Liver (tissue), 9 donors: ENCODE measurements around the gene COG7. TPM values are rescaled to one million over a fixed set of nuclear protein-coding genes. Genes with fewer than 3 reads are reported as not detected.

ENCODE experiments used
- DNase-seq: peaks from one replicate; pipeline ENCODE4 v3.0.0-alpha.2; 2017; ENCODE audit warnings: low spot score
- H3K27ac ChIP-seq, 2 donors: one replicate each; pipeline ENCODE4 v1.7.0; 2013; ENCODE audit warnings: inconsistent platforms in 2 of 2, low read length in 2 of 2, control low read depth in 1 of 2, low read depth in 1 of 2, mild to moderate bottlenecking in 1 of 2
- H3K27me3 ChIP-seq, 4 donors: one replicate each; pipeline versions ENCODE4 v1.6.1 to v1.7.0; 2013; ENCODE audit warnings: low read length in 3 of 4, inconsistent platforms in 1 of 4, mild to moderate bottlenecking in 1 of 4, moderate library complexity in 1 of 4; ENCODE audit not compliant: control insufficient read depth in 4 of 4, insufficient read depth in 4 of 4
- H3K36me3 ChIP-seq, 4 donors: one replicate each; pipeline versions ENCODE4 v1.6.1 to v1.7.0; 2013; ENCODE audit warnings: low read length in 3 of 4, mild to moderate bottlenecking in 3 of 4, low read depth in 1 of 4, moderate library complexity in 1 of 4; ENCODE audit not compliant: control insufficient read depth in 4 of 4, insufficient read depth in 3 of 4
- H3K4me1 ChIP-seq, 4 donors: one replicate each; pipeline versions ENCODE4 v1.6.1 to v1.7.0; 2013; ENCODE audit warnings: low read length in 3 of 4, mild to moderate bottlenecking in 3 of 4, moderate library complexity in 1 of 4; ENCODE audit not compliant: control insufficient read depth in 4 of 4, insufficient read depth in 4 of 4
- H3K4me3 ChIP-seq, 3 donors: one replicate each; pipeline versions ENCODE4 v1.6.1 to v1.7.0; 2013; ENCODE audit warnings: low read length in 3 of 3, control low read depth in 1 of 3, low read depth in 1 of 3, mild to moderate bottlenecking in 1 of 3
- H3K9ac ChIP-seq, 2 donors: one replicate each; pipeline ENCODE4 v1.7.0; 2013; ENCODE audit warnings: low read length in 2 of 2, mild to moderate bottlenecking in 2 of 2, moderate library complexity in 2 of 2, control low read depth in 1 of 2, low read depth in 1 of 2
- H3K9me3 ChIP-seq, 4 donors: one replicate each; pipeline versions ENCODE4 v1.6.1 to v1.7.0; 2013; ENCODE audit warnings: low read length in 3 of 4; ENCODE audit not compliant: control insufficient read depth in 4 of 4
- EGR1 ChIP-seq, 2 donors: IDR thresholded peaks; 2 replicates each; pipeline ENCODE4 v1.6.1; 2016 to 2018; ENCODE audit warnings: antibody characterized with exemption in 2 of 2, low read depth in 2 of 2
- FOXA1 ChIP-seq: IDR thresholded peaks from 2 replicates; pipeline ENCODE4 v1.6.1; 2016; ENCODE audit warnings: antibody characterized with exemption
- FOXA2 ChIP-seq: IDR thresholded peaks from 2 replicates; pipeline ENCODE4 v1.6.1; 2016; ENCODE audit warnings: antibody characterized with exemption
- GABPA ChIP-seq, 2 donors: IDR thresholded peaks in 1 of 2; conservative IDR thresholded peaks in 1 of 2; 2 replicates each; pipeline ENCODE4 v1.6.1; 2016; ENCODE audit warnings: antibody characterized with exemption in 2 of 2, mild to moderate bottlenecking in 1 of 2, moderate library complexity in 1 of 2
- HNF4A ChIP-seq, 2 donors: conservative IDR thresholded peaks; 2 replicates each; pipeline ENCODE4 v1.6.1; 2016; ENCODE audit warnings: antibody characterized with exemption in 2 of 2, mild to moderate bottlenecking in 2 of 2
- HNF4G ChIP-seq: IDR thresholded peaks from 2 replicates; pipeline ENCODE4 v1.6.1; 2016; ENCODE audit warnings: antibody characterized with exemption
- JUND ChIP-seq, 2 donors: IDR thresholded peaks; 2 replicates each; pipeline ENCODE4 v1.6.1; 2016; ENCODE audit warnings: antibody characterized with exemption in 2 of 2
- NR2F2 ChIP-seq: IDR thresholded peaks from 2 replicates; pipeline ENCODE4 v1.6.1; 2016; ENCODE audit warnings: antibody characterized with exemption
- RAD21 ChIP-seq, 2 donors: IDR thresholded peaks; 2 replicates each; pipeline ENCODE4 v1.6.1; 2016; ENCODE audit warnings: antibody characterized with exemption in 2 of 2, mild to moderate bottlenecking in 2 of 2
- RXRA ChIP-seq, 2 donors: IDR thresholded peaks; 2 replicates each; pipeline ENCODE4 v1.6.1; 2017 to 2018; ENCODE audit warnings: antibody characterized with exemption in 2 of 2, mild to moderate bottlenecking in 1 of 2
- SP1 ChIP-seq: IDR thresholded peaks from 2 replicates; pipeline ENCODE4 v1.6.1; 2018; ENCODE audit warnings: antibody characterized with exemption, mild to moderate bottlenecking
- TAF1 ChIP-seq: conservative IDR thresholded peaks from 2 replicates; pipeline ENCODE4 v1.6.1; 2016; ENCODE audit warnings: antibody characterized with exemption, mild to moderate bottlenecking
- YY1 ChIP-seq: IDR thresholded peaks from 2 replicates; pipeline ENCODE4 v1.6.1; 2016; ENCODE audit warnings: antibody characterized with exemption, mild to moderate bottlenecking
- WGBS: extraction: QIAGEN DNeasy Blood & Tissue Kit; methylation state at CpG from one replicate; pipeline ENCODE4 v1.1.7; 2013; 5-methylcytosine and 5-hydroxymethylcytosine counted together
- polyA plus RNA-seq, 2 donors: library from polyadenylated mRNA; stranded (reverse) in 1 of 2; unstranded in 1 of 2; fragments of 200-250 nt in 1 of 2; fragments of >200 nt in 1 of 2; fragmentation: Nextera tagmentation in 1 of 2; extraction: Ambion mirVana in 1 of 2; gene quantifications; one replicate each; pipeline versions ENCODE4 v1.2.1 to v1.2.3, GENCODE V29; 2013 to 2015
- total RNA-seq, 2 donors: library from RNA; depleted of rRNA; stranded (reverse); fragments of >200 nt; gene quantifications; one replicate each; pipeline ENCODE4 v1.2.3, GENCODE V29; 2014
- TF ChIP-seq, protein P1 (sequence below): IDR thresholded peaks from 2 replicates; pipeline ENCODE4 v1.6.1; 2016; ENCODE audit warnings: antibody characterized with exemption
- TF ChIP-seq, protein P2 (sequence below): IDR thresholded peaks from 2 replicates; pipeline ENCODE4 v1.6.1; 2016; ENCODE audit warnings: antibody characterized with exemption, mild to moderate bottlenecking
- TF ChIP-seq, protein P3 (sequence below): IDR thresholded peaks from 2 replicates; pipeline ENCODE4 v1.6.1; 2016; ENCODE audit warnings: antibody characterized with exemption
- TF ChIP-seq, protein P4 (sequence below): fragments of 150-350 bp; IDR thresholded peaks from 2 replicates; pipeline ENCODE4 v1.5.1; 2017; ENCODE audit warnings: improper control_type of control experiment, low read depth, low read length; ENCODE audit not compliant: missing input control
- TF ChIP-seq, protein P5 (sequence below): IDR thresholded peaks from 2 replicates; pipeline ENCODE4 v1.6.1; 2016; ENCODE audit warnings: antibody characterized with exemption
- donor health status: healthy.
- donor health status: healthy.
- donor health status: healthy.
- donor health status: healthy.
- donor health status: healthy.

Gene COG7
- total and polyA plus RNA-seq, 4 donors, result 5.1 to 11.4 (median 6.6) TPM

DNA sequence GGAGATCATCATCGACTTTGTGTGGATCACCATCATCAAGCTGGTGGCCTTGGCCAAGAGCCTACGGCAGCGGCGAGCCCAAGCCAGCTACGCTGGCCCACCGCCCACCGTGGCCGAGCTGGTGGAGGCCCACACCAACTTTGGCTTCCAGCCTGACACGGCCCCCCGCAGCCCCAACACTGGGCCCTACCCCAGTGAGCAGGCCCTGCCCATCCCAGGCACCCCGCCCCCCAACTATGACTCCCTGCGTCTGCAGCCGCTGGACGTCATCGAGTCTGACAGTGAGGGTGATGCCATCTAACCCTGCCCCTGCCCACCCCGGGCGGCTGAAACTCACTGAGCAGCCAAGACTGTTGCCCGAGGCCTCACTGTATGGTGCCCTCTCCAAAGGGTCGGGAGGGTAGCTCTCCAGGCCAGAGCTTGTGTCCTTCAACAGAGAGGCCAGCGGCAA is 72.5 kb downstream of the COG7 start:
- DNase-seq, result no peak
- TF ChIP-seq EGR1 (IDR thresholded peaks at IDR 0.05; ENCODE audit: low read depth in 2 of 2), result no peak
- TF ChIP-seq SP1, result no peak
- TF ChIP-seq JUND (IDR thresholded peaks at IDR 0.05), result no peak
- no peak for TF ChIP-seq HNF4A (conservative IDR thresholded peaks at IDR 0.05)
- no peak for TF ChIP-seq GABPA (IDR thresholded peaks at IDR 0.05 in 1 of 2, conservative IDR thresholded peaks at IDR 0.05 in 1 of 2)
- no peak for TF ChIP-seq FOXA2
- TF ChIP-seq, protein P1, sequence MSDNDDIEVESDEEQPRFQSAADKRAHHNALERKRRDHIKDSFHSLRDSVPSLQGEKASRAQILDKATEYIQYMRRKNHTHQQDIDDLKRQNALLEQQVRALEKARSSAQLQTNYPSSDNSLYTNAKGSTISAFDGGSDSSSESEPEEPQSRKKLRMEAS, result no peak
- TF ChIP-seq YY1, result no peak
- TF ChIP-seq TAF1, result no peak
- TF ChIP-seq, protein P2, sequence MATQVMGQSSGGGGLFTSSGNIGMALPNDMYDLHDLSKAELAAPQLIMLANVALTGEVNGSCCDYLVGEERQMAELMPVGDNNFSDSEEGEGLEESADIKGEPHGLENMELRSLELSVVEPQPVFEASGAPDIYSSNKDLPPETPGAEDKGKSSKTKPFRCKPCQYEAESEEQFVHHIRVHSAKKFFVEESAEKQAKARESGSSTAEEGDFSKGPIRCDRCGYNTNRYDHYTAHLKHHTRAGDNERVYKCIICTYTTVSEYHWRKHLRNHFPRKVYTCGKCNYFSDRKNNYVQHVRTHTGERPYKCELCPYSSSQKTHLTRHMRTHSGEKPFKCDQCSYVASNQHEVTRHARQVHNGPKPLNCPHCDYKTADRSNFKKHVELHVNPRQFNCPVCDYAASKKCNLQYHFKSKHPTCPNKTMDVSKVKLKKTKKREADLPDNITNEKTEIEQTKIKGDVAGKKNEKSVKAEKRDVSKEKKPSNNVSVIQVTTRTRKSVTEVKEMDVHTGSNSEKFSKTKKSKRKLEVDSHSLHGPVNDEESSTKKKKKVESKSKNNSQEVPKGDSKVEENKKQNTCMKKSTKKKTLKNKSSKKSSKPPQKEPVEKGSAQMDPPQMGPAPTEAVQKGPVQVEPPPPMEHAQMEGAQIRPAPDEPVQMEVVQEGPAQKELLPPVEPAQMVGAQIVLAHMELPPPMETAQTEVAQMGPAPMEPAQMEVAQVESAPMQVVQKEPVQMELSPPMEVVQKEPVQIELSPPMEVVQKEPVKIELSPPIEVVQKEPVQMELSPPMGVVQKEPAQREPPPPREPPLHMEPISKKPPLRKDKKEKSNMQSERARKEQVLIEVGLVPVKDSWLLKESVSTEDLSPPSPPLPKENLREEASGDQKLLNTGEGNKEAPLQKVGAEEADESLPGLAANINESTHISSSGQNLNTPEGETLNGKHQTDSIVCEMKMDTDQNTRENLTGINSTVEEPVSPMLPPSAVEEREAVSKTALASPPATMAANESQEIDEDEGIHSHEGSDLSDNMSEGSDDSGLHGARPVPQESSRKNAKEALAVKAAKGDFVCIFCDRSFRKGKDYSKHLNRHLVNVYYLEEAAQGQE, result no peak
- TF ChIP-seq, protein P3, sequence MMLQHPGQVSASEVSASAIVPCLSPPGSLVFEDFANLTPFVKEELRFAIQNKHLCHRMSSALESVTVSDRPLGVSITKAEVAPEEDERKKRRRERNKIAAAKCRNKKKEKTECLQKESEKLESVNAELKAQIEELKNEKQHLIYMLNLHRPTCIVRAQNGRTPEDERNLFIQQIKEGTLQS, result no peak
- no peak for TF ChIP-seq NR2F2
- TF ChIP-seq, protein P4, sequence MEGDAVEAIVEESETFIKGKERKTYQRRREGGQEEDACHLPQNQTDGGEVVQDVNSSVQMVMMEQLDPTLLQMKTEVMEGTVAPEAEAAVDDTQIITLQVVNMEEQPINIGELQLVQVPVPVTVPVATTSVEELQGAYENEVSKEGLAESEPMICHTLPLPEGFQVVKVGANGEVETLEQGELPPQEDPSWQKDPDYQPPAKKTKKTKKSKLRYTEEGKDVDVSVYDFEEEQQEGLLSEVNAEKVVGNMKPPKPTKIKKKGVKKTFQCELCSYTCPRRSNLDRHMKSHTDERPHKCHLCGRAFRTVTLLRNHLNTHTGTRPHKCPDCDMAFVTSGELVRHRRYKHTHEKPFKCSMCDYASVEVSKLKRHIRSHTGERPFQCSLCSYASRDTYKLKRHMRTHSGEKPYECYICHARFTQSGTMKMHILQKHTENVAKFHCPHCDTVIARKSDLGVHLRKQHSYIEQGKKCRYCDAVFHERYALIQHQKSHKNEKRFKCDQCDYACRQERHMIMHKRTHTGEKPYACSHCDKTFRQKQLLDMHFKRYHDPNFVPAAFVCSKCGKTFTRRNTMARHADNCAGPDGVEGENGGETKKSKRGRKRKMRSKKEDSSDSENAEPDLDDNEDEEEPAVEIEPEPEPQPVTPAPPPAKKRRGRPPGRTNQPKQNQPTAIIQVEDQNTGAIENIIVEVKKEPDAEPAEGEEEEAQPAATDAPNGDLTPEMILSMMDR, result no peak
- no peak for TF ChIP-seq RXRA (IDR thresholded peaks at IDR 0.05)
- TF ChIP-seq RAD21 (IDR thresholded peaks at IDR 0.05), result no peak
- TF ChIP-seq, protein P5, sequence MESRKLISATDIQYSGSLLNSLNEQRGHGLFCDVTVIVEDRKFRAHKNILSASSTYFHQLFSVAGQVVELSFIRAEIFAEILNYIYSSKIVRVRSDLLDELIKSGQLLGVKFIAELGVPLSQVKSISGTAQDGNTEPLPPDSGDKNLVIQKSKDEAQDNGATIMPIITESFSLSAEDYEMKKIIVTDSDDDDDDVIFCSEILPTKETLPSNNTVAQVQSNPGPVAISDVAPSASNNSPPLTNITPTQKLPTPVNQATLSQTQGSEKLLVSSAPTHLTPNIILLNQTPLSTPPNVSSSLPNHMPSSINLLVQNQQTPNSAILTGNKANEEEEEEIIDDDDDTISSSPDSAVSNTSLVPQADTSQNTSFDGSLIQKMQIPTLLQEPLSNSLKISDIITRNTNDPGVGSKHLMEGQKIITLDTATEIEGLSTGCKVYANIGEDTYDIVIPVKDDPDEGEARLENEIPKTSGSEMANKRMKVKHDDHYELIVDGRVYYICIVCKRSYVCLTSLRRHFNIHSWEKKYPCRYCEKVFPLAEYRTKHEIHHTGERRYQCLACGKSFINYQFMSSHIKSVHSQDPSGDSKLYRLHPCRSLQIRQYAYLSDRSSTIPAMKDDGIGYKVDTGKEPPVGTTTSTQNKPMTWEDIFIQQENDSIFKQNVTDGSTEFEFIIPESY, result no peak
- TF ChIP-seq FOXA1, result no peak
- TF ChIP-seq HNF4G, result no peak
- WGBS, result 93% methylated on average over 20 of the region's 20 CpGs
- Histone ChIP-seq H3K4me1 (no peaks in the 10 kb centered on the region), H3K9me3 (no peaks in the 10 kb centered on the region), H3K9ac (no peak overlapping the region), H3K36me3 (no peaks in the 10 kb centered on the region), H3K27me3 (no peaks in the 10 kb centered on the region), H3K4me3 (no peak overlapping the region), H3K27ac (no peak overlapping the region)
